H1 (cell line): ENCODE measurements around the gene BRS3. TPM values are rescaled to one million over a fixed set of nuclear protein-coding genes. Genes with fewer than 3 reads are reported as not detected.

Experiments used
- CTCF ChIA-PET: fragments of 300-600 bp; sonication (Branson Sonifier 250); formaldehyde crosslinking; loops from one replicate; lab custom pipeline; 2021; ENCODE audit not compliant: partially characterized antibody; lab: Charles Lee
- POLR2A ChIA-PET: fragments of 300-600 bp; sonication (Branson Sonifier 250); formaldehyde crosslinking; loops from one replicate; lab custom pipeline; 2021; ENCODE audit warnings: inconsistent platforms; ENCODE audit not compliant: partially characterized antibody; lab: Charles Lee
- DNase-seq, 2 experiments: peaks; one replicate each; pipeline versions ENCODE4 v3.0.0 to v3.0.0-alpha.2; 2010 to 2022; ENCODE audit warnings: low spot score in 2 of 2, low read depth in 1 of 2, mixed read lengths in 1 of 2
- FAIRE-seq: peaks from 2 replicates; lab custom pipeline; 2011; peaks lifted over from hg19 to GRCh38; lab: Jason Lieb, UNC
- H2AFZ ChIP-seq: 2 replicates; pipeline ENCODE4 v1.8.1; 2012; ENCODE audit warnings: low read length, inconsistent platforms
- H2AK5ac ChIP-seq: 2 replicates; pipeline ENCODE4 v1.6.1; 2013; ENCODE audit warnings: low read depth, low read length
- H2BK120ac ChIP-seq: replicated peaks from 2 replicates; pipeline ENCODE3; 2013; ENCODE audit warnings: low read depth, low read length, inconsistent platforms
- H2BK12ac ChIP-seq: 2 replicates; pipeline ENCODE4 v1.6.1; 2013; ENCODE audit warnings: low read depth, low read length
- H2BK15ac ChIP-seq: 2 replicates; pipeline ENCODE4 v1.6.1; 2013; ENCODE audit warnings: low read length
- H2BK20ac ChIP-seq: 2 replicates; pipeline ENCODE4 v1.6.1; 2013; ENCODE audit warnings: low read length
- H2BK5ac ChIP-seq: 2 replicates; pipeline ENCODE4 v1.6.1; 2013; ENCODE audit warnings: low read depth, low read length
- H3K14ac ChIP-seq: 2 replicates; pipeline ENCODE4 v1.6.1; 2013; ENCODE audit warnings: inconsistent platforms; ENCODE audit not compliant: insufficient read length
- H3K18ac ChIP-seq: 2 replicates; pipeline ENCODE4 v1.6.1; 2013; ENCODE audit warnings: low read length; ENCODE audit errors: extremely low read depth
- H3K23ac ChIP-seq: 2 replicates; pipeline ENCODE4 v1.6.1; 2013; ENCODE audit warnings: inconsistent platforms; ENCODE audit not compliant: insufficient read length
- H3K23me2 ChIP-seq: 2 replicates; pipeline ENCODE4 v1.6.1; 2013; ENCODE audit warnings: low read depth, low read length
- H3K27ac ChIP-seq: 2 replicates; pipeline ENCODE4 v1.6.1; 2011; ENCODE audit warnings: low read depth, low read length, inconsistent platforms
- H3K27me3 ChIP-seq, 4 experiments: replicated peaks in 1 of 4; 1 replicate in 1 of 4; 2 replicates in 3 of 4; pipeline versions ENCODE4 v1.6.1 to v1.8.1; 2011 to 2013; ENCODE audit warnings: low read length in 3 of 4, mild to moderate bottlenecking in 3 of 4, inconsistent platforms in 2 of 4, mixed read lengths in 2 of 4, moderate library complexity in 1 of 4; ENCODE audit not compliant: control insufficient read depth in 3 of 4, insufficient read depth in 3 of 4; ENCODE audit errors: extremely low read depth in 1 of 4
- H3K36me3 ChIP-seq, 4 experiments: 2 replicates each; pipeline versions ENCODE4 v1.6.1 to v1.8.1; 2011 to 2013; ENCODE audit warnings: mild to moderate bottlenecking in 4 of 4, low read length in 3 of 4, moderate library complexity in 2 of 4, control low read depth in 1 of 4, inconsistent platforms in 1 of 4; ENCODE audit not compliant: insufficient read depth in 4 of 4, control insufficient read depth in 2 of 4
- H3K4ac ChIP-seq: replicated peaks from 2 replicates; pipeline ENCODE3; 2013; ENCODE audit warnings: low read length, low read depth, mixed read lengths, inconsistent platforms; ENCODE audit not compliant: insufficient read length
- H3K4me1 ChIP-seq, 4 experiments: replicated peaks in 1 of 4; 1 replicate in 1 of 4; 2 replicates in 3 of 4; pipeline versions ENCODE4 v1.6.1 to v1.8.1; 2011 to 2013; ENCODE audit warnings: low read length in 3 of 4, inconsistent platforms in 2 of 4, mixed read lengths in 1 of 4; ENCODE audit not compliant: insufficient read depth in 4 of 4, control insufficient read depth in 3 of 4
- H3K4me2 ChIP-seq, 2 experiments: 2 replicates each; pipeline versions ENCODE4 v1.6.1 to v1.8.1; 2011 to 2013; ENCODE audit warnings: low read depth in 2 of 2, low read length in 2 of 2, control low read depth in 1 of 2, inconsistent platforms in 1 of 2, mild to moderate bottlenecking in 1 of 2; ENCODE audit not compliant: insufficient read depth in 1 of 2
- H3K4me3 ChIP-seq, 4 experiments: fragments of 200-600, 300-600 bp in 1 of 4; sonication (generic), shearing (Covaris generic), sonication (Bioruptor Twin) in 1 of 4; 2 replicates each; pipeline versions ENCODE4 v1.5.1 to v1.8.1; 2011 to 2016; ENCODE audit warnings: low read length in 4 of 4, low read depth in 3 of 4, control low read depth in 2 of 4, inconsistent platforms in 2 of 4, mild to moderate bottlenecking in 2 of 4, mixed read lengths in 1 of 4, moderate library complexity in 1 of 4; ENCODE audit not compliant: insufficient read depth in 2 of 4; ENCODE audit errors: extremely low read depth in 1 of 4
- H3K56ac ChIP-seq: replicated peaks from 2 replicates; pipeline ENCODE3; 2013; ENCODE audit warnings: low read depth, mild to moderate bottlenecking, mixed read lengths, low read length, inconsistent platforms; ENCODE audit not compliant: insufficient read length
- H3K79me1 ChIP-seq: 2 replicates; pipeline ENCODE4 v1.6.1; 2013; ENCODE audit warnings: low read depth, low read length, control low read depth
- H3K79me2 ChIP-seq, 2 experiments: 2 replicates each; pipeline versions ENCODE4 v1.6.1 to v1.8.1; 2012 to 2013; ENCODE audit warnings: low read length in 2 of 2, mild to moderate bottlenecking in 2 of 2, inconsistent platforms in 1 of 2; ENCODE audit not compliant: insufficient read depth in 2 of 2, control insufficient read depth in 1 of 2
- H3K9ac ChIP-seq, 4 experiments: replicated peaks in 1 of 4; 1 replicate in 1 of 4; 2 replicates in 3 of 4; pipeline versions ENCODE4 v1.6.1 to v1.8.1; 2011 to 2013; ENCODE audit warnings: low read depth in 3 of 4, low read length in 3 of 4, control low read depth in 2 of 4, mild to moderate bottlenecking in 2 of 4, moderate library complexity in 2 of 4, inconsistent platforms in 1 of 4; ENCODE audit errors: extremely low read depth in 1 of 4
- H3K9me3 ChIP-seq, 2 experiments: 2 replicates each; pipeline versions ENCODE4 v1.6.1 to v1.8.1; 2012 to 2013; ENCODE audit warnings: mild to moderate bottlenecking in 2 of 2, moderate library complexity in 2 of 2, control low read depth in 1 of 2, inconsistent platforms in 1 of 2, low read depth in 1 of 2, low read length in 1 of 2, mixed read lengths in 1 of 2; ENCODE audit not compliant: insufficient read depth in 2 of 2
- H4K20me1 ChIP-seq, 2 experiments: replicated peaks in 1 of 2; 2 replicates each; pipeline versions ENCODE3 to v1.8.1; 2011 to 2013; ENCODE audit warnings: inconsistent platforms in 2 of 2, low read length in 2 of 2, mild to moderate bottlenecking in 1 of 2; ENCODE audit not compliant: insufficient read depth in 2 of 2, control insufficient read depth in 1 of 2
- H4K5ac ChIP-seq: 2 replicates; pipeline ENCODE4 v1.6.1; 2013; ENCODE audit warnings: low read length, low read depth, mixed read lengths, inconsistent platforms; ENCODE audit not compliant: insufficient read length
- H4K8ac ChIP-seq: 2 replicates; pipeline ENCODE4 v1.8.0; 2013; ENCODE audit warnings: mild to moderate bottlenecking, moderate library complexity, low read length, inconsistent platforms; ENCODE audit not compliant: insufficient read depth; ENCODE audit errors: extremely low read depth
- H4K91ac ChIP-seq: replicated peaks from 2 replicates; pipeline ENCODE3; 2013; ENCODE audit warnings: low read length, mixed read lengths, inconsistent platforms; ENCODE audit not compliant: insufficient read length
- BRCA1 ChIP-seq: IDR thresholded peaks from 2 replicates; pipeline ENCODE4 v1.6.1; 2012; ENCODE audit warnings: low read depth, low read length, improper control_type of control experiment
- GABPA ChIP-seq: IDR thresholded peaks from 2 replicates; pipeline ENCODE4 v1.6.1; 2011; ENCODE audit warnings: mild to moderate bottlenecking, low read length, moderate library complexity, borderline replicate concordance; ENCODE audit not compliant: insufficient read depth
- GTF2F1 ChIP-seq: IDR thresholded peaks from 2 replicates; pipeline ENCODE4 v1.6.1; 2012; ENCODE audit warnings: low read depth, low read length, improper control_type of control experiment, borderline replicate concordance
- HDAC2 ChIP-seq, 2 experiments: fragments of 300-600 bp in 1 of 2; sonication (generic) in 1 of 2; IDR thresholded peaks; 2 replicates each; pipeline ENCODE4 v1.6.1; 2011 to 2012; ENCODE audit warnings: low read depth in 2 of 2, low read length in 2 of 2, mild to moderate bottlenecking in 2 of 2, moderate library complexity in 2 of 2, borderline replicate concordance in 1 of 2, inconsistent platforms in 1 of 2
- PHF8 ChIP-seq: fragments of 200-600 bp; sonication (generic); conservative IDR thresholded peaks from 2 replicates; pipeline ENCODE4 v1.7.1; 2012; ENCODE audit warnings: low read depth, mild to moderate bottlenecking, inconsistent platforms, low read length, moderate library complexity
- RBBP5 ChIP-seq: IDR thresholded peaks from 2 replicates; pipeline ENCODE4 v1.7.1; 2012; ENCODE audit warnings: low read depth, mild to moderate bottlenecking, inconsistent platforms, low read length, moderate library complexity, borderline replicate concordance
- RFX5 ChIP-seq: IDR thresholded peaks from 2 replicates; pipeline ENCODE4 v1.6.1; 2011; ENCODE audit warnings: low read depth, low read length, improper control_type of control experiment, borderline replicate concordance
- RXRA ChIP-seq: IDR thresholded peaks from 2 replicates; pipeline ENCODE4 v1.6.1; 2011; ENCODE audit warnings: low read depth, mild to moderate bottlenecking, low read length, moderate library complexity; ENCODE audit not compliant: insufficient read depth
- SIN3A ChIP-seq, 2 experiments: IDR thresholded peaks in 1 of 2; conservative IDR thresholded peaks in 1 of 2; 2 replicates each; pipeline ENCODE4 v1.6.1; 2011 to 2012; ENCODE audit warnings: low read length in 2 of 2, improper control_type of control experiment in 1 of 2, low read depth in 1 of 2, mild to moderate bottlenecking in 1 of 2
- SIRT6 ChIP-seq: IDR thresholded peaks from one replicate; pipeline ENCODE4 v1.7.1; 2012; ENCODE audit warnings: low read length, inconsistent platforms
- SIX5 ChIP-seq: IDR thresholded peaks from 2 replicates; pipeline ENCODE4 v1.6.1; 2011; ENCODE audit warnings: mild to moderate bottlenecking, low read depth, low read length
- USF2 ChIP-seq: IDR thresholded peaks from 2 replicates; pipeline ENCODE4 v1.6.1; 2011; ENCODE audit warnings: low read length, improper control_type of control experiment
- WGBS, 2 experiments: shearing (Covaris generic) in 1 of 2; methylation state at CpG; one replicate each; pipeline versions ENCODE4 v1.1.6 to v1.1.7; 2013 to 2015; ENCODE audit warnings: low lambda C conversion rate in 2 of 2, mixed read lengths in 2 of 2, inconsistent platforms in 1 of 2, low coverage in 1 of 2, missing lambda C conversion rate in 1 of 2; ENCODE audit not compliant: insufficient replicate concordance in 2 of 2, insufficient coverage in 1 of 2, insufficient read length in 1 of 2; ENCODE audit errors: extremely low coverage in 1 of 2, missing lambda C conversion rate in 1 of 2; 5-methylcytosine and 5-hydroxymethylcytosine counted together
- polyA plus RNA-seq, 7 experiments: library from polyadenylated mRNA; depleted of rRNA in 3 of 7; stranded (reverse) in 5 of 7; unstranded in 2 of 7; fragments of >200 nt in 5 of 7; fragments of 200-250 nt in 2 of 7; gene quantifications; 1 replicate in 5 of 7; 2 replicates in 1 of 7; 4 replicates in 1 of 7; pipeline versions ENCODE4 v1.2.1 to v1.2.3, GENCODE V29; 2011 to 2013; ENCODE audit warnings: missing spikeins in 2 of 7, mixed read lengths in 2 of 7
- total RNA-seq: library from RNA; stranded (reverse); fragmentation: NEBNext Ultra II Directional; extraction: Animal tissue kit (Norgen Biotek cat#: 25700); gene quantifications from 2 replicates; pipeline ENCODE4 v1.2.1, GENCODE V29; 2021
- TF ChIP-seq, protein P1 (sequence below): IDR thresholded peaks from 2 replicates; pipeline ENCODE4 v1.6.1; 2012; ENCODE audit warnings: inconsistent platforms

BRS3 gene
- total and polyA plus RNA-seq, 2 of the 8 experiments (the other 6 are each of a cell fraction or from before 2014, with no cell fraction given): not detected

GRCh38 chrX:136531951-136532350 is 44.2 kb downstream of the BRS3 start, which contains the start of gene VGLL1:
Gene VGLL1, plus strand, starts transcription at chrX:136532215. Its CDS starts 3,806 bp downstream, at chrX:136536021.
- Histone ChIP-seq H3K27ac (no peak within 1 kb of the TSS), H3K4ac (no peak within 1 kb of the TSS), H4K20me1 (no peaks in the 10 kb centered on the region), H2AFZ (no peak within 1 kb of the TSS), H4K91ac (no peak within 1 kb of the TSS), H2BK120ac (no peak within 1 kb of the TSS), H3K9ac (no peak within 1 kb of the TSS), H3K36me3 (no peaks in the 10 kb centered on the region), H2BK5ac (no peak within 1 kb of the TSS), H4K5ac (no peak within 1 kb of the TSS), H2AK5ac (no peak within 1 kb of the TSS), H3K4me1 (no peaks in the 10 kb centered on the region), H2BK20ac (no peak within 1 kb of the TSS), H2BK15ac (no peak within 1 kb of the TSS), H3K79me2 (no peaks in the 10 kb centered on the region), H3K27me3 (no peaks in the 10 kb centered on the region), H3K4me2 (no peak within 1 kb of the TSS), H3K56ac (no peak within 1 kb of the TSS), H3K9me3 (no peaks in the 10 kb centered on the region), H2BK12ac (no peak within 1 kb of the TSS), H3K18ac (no peak within 1 kb of the TSS), H3K79me1 (no peaks in the 10 kb centered on the region), H4K8ac (no peak within 1 kb of the TSS), H3K4me3 (no peak within 1 kb of the TSS), H3K14ac (no peak within 1 kb of the TSS), H3K23me2 (no peaks in the 10 kb centered on the region), H3K23ac (no peak within 1 kb of the TSS)
- 93% methylated on average over 3 of the region's 3 CpGs; no CpG with 5 or more reads in 1 of the 2 experiments for WGBS, 2 experiments
- ChIA-PET POLR2A (no interaction called here), CTCF (no interaction called here)
- FAIRE-seq (no peak), DNase-seq (no peak)
- TF ChIP-seq SIN3A (conservative IDR thresholded peaks at IDR 0.05 in 1 of 2, IDR thresholded peaks at IDR 0.05 in 1 of 2; ENCODE audit: low read depth in 1 of 2, low read length in 2 of 2) (no peak), PHF8 (no peak), SIRT6 (no peak), GTF2F1 (no peak), RFX5 (no peak), BRCA1 (no peak), GABPA (no peak), HDAC2 (IDR thresholded peaks at IDR 0.05; ENCODE audit: borderline replicate concordance in 1 of 2, low read depth in 2 of 2, low read length in 2 of 2) (no peak), RXRA (no peak), RBBP5 (no peak), SIX5 (no peak), USF2 (no peak)
- TF ChIP-seq, protein P1, sequence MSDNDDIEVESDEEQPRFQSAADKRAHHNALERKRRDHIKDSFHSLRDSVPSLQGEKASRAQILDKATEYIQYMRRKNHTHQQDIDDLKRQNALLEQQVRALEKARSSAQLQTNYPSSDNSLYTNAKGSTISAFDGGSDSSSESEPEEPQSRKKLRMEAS: no peak
